Testis (tissue), 2 donors: ENCODE results near the gene SH2D6.

Source experiments
- CTCF ChIP-seq, 3 experiments: fragments of 450-650 bp in 2 of 3; fragments of 200-600 bp in 1 of 3; sonication (generic) in 1 of 3; IDR thresholded peaks; one replicate each; pipeline ENCODE4 v1.5.1; 2016 to 2019; ENCODE audit warnings: antibody characterized with exemption in 3 of 3, mild to moderate bottlenecking in 2 of 3, moderate library complexity in 1 of 3
- POLR2A ChIP-seq: fragments of 450-650 bp; IDR thresholded peaks from one replicate; pipeline ENCODE4 v1.6.1; 2017; ENCODE audit warnings: antibody characterized with exemption, mild to moderate bottlenecking, moderate library complexity

DNA sequence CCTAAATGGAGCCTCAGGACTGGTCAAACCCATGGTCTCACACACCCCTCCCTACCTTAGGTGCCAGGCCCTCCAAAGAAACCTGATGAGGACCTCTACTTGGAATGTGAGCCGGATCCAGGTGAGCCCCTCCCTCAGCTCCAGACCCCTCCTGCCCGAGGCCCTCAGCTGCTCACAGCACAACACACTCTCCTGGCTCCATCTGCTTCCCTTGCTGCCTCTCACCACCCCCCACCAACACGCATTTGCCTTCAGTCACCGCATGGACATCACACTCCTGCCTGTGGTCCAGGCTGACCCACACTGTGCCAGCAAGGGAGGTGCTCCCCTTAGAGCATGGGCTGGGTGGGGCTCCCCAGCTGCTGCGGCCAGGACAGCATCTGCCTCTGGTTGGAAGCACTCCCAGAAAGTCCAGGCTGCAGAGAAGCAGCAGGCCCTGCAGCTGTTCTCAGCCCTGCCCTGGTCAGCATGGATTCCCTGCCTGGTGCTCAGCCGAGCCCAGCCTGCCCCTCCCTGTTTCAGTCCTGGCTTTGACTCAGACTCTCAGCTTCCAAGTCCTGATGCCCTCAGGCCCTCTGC is 15.1 kb downstream of the SH2D6 start:
- TF ChIP-seq CTCF (IDR thresholded peaks at IDR 0.05), result no peak
- no peak for TF ChIP-seq POLR2A
